Smooth muscle cell of the brain vasculature (primary cell): Measurements from ENCODE around the gene VTN.

ENCODE experiments used
- DNase-seq: peaks from one replicate; pipeline ENCODE4 v3.0.0-alpha.2; 2012; ENCODE audit warnings: low read depth, low spot score

VTN gene

DNA sequence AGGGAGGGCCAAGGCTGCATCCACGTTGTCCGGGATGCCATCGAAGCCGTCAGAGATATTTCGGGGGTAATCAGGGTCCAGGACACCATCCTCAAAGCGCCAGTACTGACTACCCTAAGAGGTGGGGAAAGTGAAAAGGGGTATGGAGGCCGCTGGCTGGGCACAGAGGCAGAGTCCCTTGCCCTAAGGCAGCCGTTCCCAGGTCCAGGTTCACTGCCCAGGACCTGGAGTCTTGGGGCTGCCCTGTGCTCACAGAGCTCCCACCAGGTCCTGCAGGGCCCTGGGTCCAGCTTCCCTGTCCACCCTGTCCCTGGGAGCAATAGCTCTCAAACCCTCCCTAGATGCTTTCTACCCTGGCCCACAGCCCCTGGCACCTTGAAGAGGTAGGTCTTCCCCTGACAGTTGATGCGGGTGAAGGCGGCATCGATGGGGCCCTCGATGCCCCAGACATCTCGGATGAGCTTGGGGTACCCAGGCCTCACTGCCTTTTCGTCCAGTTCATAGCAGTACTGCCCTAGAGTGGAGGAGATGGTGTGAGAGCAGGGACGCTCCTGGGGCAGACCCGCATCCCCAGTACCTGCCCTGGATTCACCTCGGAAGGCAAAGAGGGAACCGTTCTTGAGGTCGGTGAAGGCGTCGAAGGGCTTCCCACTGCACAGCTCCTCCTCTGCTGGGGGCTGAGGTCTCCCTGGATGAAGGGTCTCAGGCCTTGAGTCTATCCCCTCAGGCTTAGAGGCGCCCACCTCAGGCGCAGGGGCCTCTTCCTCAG is 1.0 kb downstream of the VTN start:
- no peak for DNase-seq

DNA sequence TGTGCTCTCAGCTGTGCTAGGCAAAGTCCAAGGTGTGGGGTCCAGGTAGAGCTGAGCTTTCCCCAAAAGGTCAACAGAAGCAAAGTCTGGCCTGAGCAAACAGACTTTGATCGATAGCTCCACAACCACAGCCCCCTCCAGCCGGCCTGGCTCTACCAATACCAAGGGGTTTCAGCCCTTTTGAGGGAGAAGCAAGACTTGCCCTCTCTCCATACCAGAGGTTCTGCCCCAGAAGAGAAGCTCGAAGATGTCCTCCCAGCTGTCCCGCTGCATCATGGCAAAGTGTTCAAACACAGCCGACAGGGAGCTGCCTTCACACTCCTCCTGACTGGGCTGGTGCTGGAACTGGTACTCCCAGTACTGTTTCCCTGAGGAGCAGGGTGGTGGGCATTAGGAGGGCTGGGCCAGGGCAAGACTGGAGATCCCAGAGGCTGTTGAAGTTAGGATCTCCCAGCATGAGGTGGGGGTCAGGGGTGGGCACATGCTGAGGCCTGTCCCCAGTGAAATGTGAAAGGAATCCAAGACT is 1.7 kb downstream of the VTN start:
- DNase-seq = no peak

DNA sequence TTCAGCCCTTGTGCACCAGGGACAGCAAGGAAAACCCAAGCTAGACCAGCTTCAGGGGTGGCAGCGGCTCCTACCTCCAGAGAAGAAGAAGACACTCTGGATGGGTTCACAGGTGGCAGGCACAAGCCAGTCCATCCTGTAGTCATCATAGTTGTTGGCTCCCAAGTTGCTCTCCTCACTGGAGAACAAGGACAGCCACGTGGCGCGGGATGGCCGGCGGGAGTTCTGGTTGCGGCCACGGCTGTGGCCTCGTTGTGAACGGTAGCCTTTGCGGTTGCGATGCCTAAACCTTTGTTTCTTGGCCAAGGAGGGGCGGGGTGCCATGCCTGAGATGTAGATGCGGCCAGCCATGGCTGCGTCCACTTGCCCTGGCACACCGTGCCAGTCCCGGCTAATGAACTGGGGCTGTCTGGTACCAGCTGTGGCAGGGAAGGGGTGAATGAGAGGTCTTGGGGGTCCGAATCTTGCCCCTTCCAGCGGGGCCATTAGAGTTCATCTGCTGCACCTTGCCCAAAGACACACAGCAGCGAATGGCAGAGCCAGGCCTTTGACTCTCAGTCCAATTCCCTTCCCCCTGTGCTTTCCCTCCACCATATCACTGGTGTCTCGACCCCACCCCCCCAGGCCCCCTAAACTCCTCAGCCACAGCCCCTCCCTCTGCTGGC is 2.3 kb downstream of the VTN start:
- DNase-seq = no peak

DNA sequence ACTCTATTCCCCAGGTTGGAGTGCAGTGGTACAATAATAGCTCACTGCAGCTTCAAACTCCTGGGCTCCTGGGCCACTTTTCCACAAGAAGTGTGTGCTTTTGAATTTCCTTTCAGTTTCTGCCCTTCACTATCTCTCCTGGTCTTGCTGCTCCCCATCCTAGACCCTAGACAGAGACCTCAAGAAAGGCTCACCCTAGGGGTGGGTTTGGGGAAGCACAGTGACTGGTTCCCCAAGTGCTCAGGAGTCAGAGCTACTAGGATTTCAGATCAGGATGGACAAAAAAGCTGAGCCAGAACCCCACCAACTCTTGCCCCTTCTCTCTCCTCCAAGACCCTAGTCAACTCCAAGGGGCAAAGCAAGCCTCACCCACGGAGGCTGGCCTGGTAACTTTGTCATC is 3.5 kb downstream of the VTN start:
- DNase-seq = no peak

DNA sequence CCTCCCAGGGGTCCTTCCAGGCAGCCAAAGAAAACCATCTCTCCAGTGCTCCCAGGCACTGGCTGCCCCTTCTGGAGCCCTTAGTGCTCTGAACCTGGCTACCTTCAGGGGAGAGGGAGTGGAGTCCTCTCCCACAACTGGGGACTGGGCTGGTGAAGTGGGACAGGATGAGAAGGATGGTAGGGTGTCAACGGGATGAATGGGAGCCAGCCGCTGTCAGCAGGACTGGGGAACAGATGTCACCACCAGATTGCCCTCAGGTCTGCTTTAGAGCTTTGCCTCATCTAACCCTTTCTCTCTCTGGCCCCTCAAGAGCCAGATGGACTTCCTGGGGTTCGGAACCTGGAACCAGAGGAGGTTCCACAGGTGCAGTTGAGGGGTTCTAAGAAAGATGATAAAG is 4.6 kb downstream of the VTN start:
- no peak for DNase-seq

DNA sequence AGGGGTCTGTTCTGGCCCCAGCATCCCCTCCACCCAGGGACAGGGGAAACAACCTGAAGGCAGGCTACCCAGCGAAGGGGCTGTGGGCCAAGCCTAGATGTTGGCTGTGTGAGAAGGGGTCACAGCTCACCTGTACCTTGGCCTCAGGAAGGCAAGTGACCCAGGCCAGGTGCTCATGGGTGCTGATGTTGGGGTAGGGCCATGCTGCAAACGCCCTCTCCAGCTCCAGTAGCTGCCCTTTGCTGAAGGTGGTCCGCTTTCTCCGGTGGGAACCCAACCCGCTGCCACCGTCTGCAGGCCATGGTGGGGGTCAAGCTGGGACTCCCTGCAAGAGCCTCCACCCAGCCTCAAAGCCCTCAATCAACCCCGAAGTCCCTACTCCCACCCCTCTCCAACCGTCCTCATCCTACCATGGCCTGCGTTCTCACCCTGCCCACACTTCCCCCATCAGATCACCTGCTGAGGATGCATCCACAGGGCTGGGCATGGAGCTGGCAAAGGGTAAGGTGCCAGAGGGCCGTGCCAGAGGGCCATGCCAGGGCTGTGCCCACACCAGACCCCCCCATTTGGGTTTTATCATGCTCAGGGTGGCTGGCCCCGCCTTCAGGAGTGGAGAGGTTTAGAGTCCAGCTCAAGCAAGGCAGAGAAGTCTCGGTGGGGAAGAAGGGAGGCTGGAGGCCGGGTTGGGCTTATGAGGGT is 5.3 kb downstream of the VTN start, which contains the start of gene SEBOX:
Gene SEBOX, minus strand, starts transcription at position 535 of the 699 bp plus-strand sequence. Its CDS starts 48 bp downstream, at position 487.
- no peak for DNase-seq

DNA sequence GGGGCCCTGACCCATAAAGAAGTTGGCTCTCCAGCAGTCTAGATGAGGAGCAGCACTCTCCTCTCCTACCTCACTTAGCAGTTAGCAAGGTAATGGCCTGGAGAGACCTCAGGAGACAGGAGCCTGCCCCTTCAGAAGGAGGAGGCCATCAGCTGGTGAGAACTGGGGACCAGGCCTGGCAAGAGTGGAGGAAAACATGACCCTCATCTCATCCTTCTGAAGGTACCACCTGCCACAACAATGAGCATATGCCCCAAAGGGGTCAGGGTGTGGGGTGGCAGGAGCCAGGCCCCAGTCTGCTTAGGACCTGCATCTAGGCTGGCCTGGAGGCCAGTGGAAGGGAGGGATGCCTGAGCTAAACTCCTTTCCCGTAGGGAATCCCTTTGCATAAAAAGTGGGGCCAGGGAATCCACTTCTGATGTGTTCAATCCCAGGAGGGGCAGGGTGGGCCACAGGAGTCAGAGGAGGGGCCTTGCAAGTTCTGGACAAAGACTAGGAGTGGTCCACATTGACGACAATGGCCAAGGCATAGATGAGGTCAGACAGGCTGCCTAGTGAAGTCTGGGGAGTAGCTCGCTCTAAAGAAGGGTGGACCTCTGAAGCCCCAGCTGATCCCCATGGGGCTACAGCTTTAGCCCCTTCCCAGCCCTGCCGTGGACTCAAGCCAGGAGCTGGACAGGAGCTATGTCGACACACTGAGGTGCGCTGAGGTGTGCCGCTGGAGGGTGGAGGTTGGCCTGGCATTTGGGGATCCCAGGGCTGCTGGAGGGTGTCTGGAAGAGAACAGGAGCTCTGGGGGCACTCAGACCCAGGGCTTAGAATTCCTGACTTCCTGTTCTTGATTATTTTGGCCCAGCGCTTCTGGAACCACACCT is 6.1 kb downstream of the VTN start:
- DNase-seq = no peak

DNA sequence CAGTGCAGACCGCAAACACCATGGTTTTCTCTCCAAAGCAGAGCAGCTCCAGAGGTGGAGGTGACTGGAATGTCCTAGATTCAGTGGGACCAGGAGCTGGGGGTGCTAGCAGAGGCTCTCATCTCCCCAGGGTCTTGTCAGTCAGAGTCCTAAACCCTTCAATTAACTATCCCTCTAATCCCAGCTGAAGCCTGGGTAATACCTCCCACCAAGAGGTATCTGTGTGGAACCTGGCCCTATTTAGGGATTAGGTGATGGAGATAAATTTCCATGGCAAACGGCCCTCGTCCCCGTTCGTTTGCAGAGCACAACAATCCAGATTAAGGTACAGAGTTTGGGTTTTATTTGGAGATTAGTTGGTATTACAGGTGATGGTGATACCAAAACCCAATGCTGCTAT is 6.9 kb downstream of the VTN start:
- no peak for DNase-seq

DNA sequence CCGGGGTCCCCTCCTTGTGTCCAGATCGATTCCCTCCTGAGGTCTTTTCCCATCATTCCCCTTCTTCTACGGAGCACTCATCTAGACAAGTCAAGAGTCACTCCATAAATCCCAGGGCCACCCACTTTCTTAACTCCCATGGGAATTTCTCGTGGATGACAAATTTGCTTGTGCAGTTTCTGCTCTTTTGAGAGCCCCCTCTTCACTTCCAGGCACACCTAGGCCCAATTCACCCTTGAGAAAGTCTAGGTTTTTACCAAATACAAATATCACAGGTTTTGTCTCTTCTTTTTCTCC is 12.3 kb downstream of the VTN start:
- DNase-seq = no peak

DNA sequence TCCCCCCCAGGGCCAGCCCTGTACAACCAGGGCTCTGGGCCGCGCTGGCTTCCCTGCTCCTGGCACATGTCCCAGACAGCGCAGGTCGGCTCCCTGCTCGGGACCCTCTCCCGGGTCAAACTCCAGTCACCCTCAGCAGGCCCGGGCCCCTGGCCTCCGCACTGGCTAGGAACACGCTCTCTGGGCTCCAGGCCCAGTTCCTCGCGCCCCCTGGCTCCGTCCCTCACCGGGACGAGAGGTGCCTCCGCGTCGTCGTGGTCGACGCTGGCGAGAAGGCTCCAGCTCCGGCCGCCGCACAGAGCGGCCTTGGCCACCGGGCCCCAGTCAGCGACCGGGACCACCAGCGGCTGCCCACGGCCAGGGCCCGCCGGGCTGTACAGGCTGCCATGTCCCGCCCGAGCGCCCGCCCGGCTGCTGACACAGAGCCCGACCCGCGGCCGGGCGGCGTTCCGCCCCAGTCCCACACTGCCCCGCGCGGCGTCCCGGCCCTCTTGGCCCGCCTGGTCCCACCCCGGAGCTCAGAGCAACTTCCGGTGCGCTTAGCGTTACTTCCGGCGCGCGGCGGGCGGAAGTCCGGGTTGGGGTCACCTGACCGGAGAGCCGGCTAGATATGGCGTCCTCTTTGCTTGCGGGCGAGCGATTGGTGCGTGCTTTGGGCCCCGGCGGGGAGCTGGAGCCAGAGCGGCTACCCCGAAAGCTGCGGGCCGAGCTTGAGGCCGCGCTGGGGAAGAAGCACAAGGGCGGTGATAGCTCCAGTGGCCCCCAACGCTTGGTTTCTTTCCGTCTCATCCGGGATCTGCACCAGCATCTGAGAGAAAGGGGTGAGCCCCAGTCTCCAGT is 12.8 kb downstream of the VTN start, which contains the start of gene POLDIP2:
Gene POLDIP2, minus strand, starts transcription at position 467 of the 840 bp plus-strand sequence. Its CDS starts 79 bp downstream, at position 388.
- peak; percentile 83 for DNase-seq

DNA sequence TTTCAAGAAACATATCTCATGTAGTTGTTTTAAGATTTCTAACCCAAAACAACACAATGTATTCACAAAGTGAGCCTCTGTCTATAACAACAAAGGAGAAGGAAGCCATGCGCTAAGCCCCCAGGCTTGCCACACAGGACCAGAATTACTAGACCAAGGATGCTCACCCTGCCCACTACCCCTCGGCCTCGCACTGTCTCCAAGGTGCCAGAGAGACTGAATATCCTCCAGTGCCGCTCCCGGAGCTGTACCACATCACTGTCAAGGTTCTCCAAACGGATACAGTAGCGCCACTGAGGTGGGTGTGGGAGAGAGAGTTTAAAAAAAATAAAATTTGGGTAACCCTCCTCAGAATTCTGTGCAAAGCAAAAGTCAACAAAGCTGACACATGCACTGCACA is 19.8 kb downstream of the VTN start:
- DNase-seq = no peak

DNA sequence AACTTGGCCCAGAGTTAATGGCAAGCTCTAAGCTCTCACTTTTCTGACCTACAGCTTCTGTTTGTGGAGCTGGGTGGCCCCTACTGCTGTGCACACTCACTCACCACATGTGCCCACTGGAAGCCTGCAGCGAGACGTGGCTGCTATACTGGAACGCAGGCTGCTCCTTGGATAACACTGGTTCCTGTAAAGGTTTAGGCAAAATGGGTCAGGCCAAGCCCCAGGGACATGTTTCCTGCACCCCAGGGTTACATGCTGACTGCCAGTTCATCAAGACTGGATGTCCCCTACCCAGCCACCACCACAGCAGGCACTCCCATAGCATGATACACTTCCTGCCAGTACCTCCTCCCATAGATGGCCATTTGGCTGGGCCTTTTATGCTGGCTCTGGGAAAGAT is 21.1 kb downstream of the VTN start:
- DNase-seq = no peak

DNA sequence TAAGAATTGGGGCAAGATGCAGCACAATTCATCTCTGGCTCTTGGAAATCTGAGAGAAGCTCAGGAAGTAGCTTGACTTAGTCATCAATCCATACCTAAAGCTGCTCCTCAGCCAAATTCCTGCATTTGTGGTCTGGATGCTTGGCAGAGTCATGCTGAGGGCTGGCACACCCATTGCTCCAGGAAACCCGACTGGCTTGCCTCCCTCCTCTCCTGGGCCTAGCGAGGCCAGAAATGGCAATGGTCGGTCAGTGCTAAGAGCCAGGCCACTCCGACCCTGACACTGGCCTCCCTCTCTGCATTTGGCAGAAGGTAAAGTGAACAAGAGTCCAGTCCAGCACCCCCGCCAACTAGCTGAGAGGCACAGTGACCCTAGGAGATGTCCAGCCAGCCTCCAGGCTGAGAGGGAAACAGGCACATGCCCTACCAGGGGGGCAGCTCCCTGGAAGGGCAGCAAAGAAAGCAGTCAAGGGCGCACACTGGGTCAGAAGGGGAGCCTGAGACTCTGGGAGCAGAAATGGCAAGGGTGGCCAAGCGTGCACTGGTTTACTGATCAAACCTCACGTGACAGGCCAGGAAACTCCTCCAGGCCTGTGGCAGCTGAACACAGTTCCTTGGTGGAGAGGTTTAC is 22.7 kb downstream of the VTN start:
- DNase-seq = no peak

DNA sequence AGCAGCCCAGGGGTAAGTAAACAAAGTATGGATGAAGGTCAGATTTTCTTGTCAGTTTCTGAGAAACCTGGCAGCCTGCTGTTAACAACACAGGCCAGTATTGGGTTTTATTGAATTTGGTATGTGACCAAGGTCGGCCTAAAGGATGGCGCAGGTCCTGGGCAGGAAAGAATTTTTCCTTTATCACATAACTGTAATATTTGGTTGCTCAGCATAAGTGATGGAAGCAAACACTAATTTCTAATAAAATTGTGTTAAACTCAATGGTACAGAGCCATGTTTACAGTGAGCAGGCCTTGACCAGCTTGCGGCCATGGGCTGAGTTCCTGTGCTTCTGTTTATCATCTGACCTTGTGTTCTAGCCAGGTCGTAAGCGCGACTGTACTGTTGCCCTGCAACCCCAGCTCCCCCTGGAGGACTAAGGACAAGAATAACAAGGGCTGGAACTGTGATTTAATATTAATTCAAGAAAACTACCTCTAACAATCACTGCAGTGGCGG is 23.3 kb downstream of the VTN start:
- no peak for DNase-seq

DNA sequence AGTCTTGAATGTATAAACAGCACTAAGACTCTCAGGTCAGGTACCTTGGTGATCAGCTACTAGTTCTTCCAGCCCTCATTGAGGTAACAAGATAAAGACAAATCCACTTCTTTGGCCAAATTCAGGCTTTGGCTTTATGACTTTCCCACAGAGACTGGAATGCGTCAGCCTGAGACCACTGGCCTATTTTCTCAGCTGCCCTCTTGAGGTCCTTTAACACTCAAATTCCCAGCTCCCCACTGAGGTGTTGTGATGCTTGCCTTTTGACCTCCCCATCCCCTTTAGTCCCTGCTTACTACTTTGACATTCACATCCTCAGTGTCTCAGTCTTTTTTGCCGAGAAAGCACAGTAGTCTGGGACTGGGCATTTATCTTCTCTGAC is 23.9 kb downstream of the VTN start:
- no peak for DNase-seq

DNA sequence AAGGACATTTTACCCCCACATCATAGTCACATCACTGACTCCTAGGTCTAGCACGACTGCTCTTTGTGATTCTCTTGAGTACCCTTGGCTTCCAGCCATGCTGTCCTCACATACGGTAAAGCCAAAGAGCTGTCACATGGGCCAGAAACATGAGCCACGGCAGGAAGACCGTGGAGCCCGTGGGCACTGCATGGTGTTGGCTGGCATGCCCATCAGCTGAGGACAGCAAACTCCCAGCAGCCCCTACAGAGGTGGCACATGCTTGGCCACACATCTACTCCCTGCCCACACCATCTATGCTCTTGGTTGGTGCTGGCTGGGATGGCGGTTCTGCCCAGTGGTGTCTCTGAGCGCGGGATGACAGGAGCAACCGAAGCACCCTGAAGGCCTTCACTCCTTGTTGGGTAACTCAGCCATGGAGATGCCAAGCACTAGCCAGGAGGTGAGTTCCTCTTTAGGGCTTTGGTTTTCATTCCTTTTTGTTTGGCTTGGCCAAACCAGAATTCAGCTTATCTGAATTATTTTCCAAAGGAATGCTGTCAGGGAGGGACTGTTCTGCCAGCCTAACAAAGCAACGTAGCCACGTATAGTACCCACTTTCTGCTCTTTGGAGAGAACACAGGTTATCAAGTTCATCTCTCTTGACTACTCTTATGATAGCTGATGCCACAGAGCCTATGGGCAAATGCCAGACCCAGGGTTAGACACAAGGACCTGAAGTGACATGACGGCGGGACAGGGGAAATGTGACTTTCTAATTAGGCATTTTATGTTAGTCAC is 24.5 kb downstream of the VTN start:
- no peak for DNase-seq

DNA sequence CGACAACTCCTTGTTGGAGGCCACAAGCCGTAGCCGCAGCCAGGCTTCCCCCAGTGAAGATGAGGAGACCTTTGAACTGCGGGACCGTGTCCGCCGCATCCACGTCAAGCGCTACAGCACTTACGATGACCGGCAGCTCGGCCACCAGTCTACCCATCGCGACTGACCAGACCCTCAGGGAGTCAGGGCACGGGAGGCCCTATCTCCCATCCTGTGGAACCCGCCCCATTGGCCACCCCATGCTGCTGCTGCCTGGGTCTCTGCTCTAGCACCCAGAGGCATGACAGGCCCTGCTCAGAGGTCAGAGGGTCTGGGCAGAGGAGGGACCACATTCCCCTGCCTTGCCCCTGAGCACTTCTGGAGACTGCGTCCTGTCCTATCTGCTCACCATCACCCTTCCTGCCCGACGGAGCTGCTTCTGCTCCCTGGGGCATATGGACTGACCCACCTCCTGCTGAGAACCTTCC is 25.6 kb downstream of the VTN start:
- no peak for DNase-seq

DNA sequence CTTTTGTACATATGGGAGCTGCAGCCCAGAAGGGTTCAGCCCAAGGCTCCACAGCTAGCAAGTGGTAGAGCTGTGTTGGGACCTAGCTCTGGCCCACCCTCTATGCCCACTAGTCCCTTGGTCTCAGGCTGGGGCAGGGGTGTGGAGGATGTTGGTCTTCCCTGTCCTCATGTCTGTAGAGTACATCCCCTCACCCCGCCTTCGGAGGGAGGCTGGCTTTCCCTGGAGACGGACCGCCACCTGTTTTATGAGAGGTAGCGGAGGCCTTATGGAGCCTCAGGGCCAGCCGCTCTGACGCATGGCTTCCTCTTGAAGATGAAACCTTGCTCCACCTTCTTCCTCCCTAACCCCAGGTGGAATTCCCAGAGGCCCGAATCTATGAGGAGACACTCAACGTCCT is 26.1 kb downstream of the VTN start:
- DNase-seq = no peak

DNA sequence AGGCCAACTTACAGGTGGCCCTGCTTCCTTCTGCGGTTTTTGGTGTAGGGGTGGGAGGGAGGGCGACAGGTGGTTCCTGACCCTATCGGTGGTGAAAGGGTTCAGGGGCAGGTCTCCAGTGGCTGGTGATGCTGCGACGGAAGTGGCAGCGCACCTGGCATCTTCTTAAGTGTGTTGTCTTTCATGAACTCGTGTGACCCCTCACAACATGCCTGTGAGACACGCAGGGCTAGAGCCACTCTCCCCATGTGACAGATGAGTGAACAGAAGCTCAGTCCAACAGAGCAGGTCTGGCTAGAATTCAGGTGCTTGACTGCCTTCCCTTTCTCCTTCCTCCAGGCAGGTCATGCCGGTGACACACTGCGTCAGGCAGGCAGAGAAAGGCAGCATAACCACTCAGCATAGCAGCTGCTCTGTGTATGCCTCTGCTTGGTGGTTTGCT is 26.6 kb downstream of the VTN start:
- no peak for DNase-seq
